Anterior cingulate cortex (tissue), 58 donors: Measurements from ENCODE around the gene EPAS1.

Experiments
- DNase-seq, 58 donors: peaks; one replicate each; lab custom pipeline; 2025; lab: John Stamatoyannopoulos, UW

The EPAS1 gene

GRCh38 chr2:46317094-46317486, 19.9 kb downstream of the EPAS1 start:
- no peak for DNase-seq

- DNase-seq: no peak
Measured at GRCh38 chr2:46318579-46319460, 21.6 kb downstream of the EPAS1 start.

- DNase-seq: no peak
Measured at GRCh38 chr2:46319711-46320110, 22.5 kb downstream of the EPAS1 start.

- DNase-seq: no peak
Measured at GRCh38 chr2:46320141-46320567, 22.9 kb downstream of the EPAS1 start.

GRCh38 chr2:46323730-46324129, 26.5 kb downstream of the EPAS1 start:
- no peak for DNase-seq

- DNase-seq: no peak
Measured at GRCh38 chr2:46325182-46325928, 28.1 kb downstream of the EPAS1 start.

- DNase-seq: no peak
Measured at GRCh38 chr2:46326231-46326980, 29.2 kb downstream of the EPAS1 start.

- DNase-seq: no peak
Measured at GRCh38 chr2:46327627-46328026, 30.4 kb downstream of the EPAS1 start.

GRCh38 chr2:46328291-46328690, 31.1 kb downstream of the EPAS1 start:
- DNase-seq: no peak

- DNase-seq: no peak
Measured at GRCh38 chr2:46328829-46329228, 31.6 kb downstream of the EPAS1 start.

- DNase-seq: no peak
Measured at GRCh38 chr2:46329340-46329739, 32.1 kb downstream of the EPAS1 start.

- peak in 3 of 58 donors; percentile 13 to 21 (median 13) for DNase-seq
Measured at GRCh38 chr2:46329803-46330775, 32.9 kb downstream of the EPAS1 start.

GRCh38 chr2:46331109-46331766, 34.0 kb downstream of the EPAS1 start:
- no peak for DNase-seq

- DNase-seq: no peak
Measured at GRCh38 chr2:46332686-46333281, 35.6 kb downstream of the EPAS1 start.

- DNase-seq: peak in 3 of 58 donors; percentile 9 to 37 (median 26)
Measured at GRCh38 chr2:46333912-46334311, 36.7 kb downstream of the EPAS1 start.

- peak in 1 of 58 donors; percentile 11 for DNase-seq
Measured at GRCh38 chr2:46334389-46335271, 37.4 kb downstream of the EPAS1 start.
